D721Med (cell line): ENCODE data around the gene OR14C36.

Source experiments
- DNase-seq: peaks from one replicate; pipeline ENCODE4 v3.0.0; 2011; ENCODE audit warnings: low spot score; ENCODE audit not compliant: insufficient read length
- FAIRE-seq: peaks from 2 replicates; lab custom pipeline; 2011; peaks lifted over from hg19 to GRCh38; lab: Jason Lieb, UNC
- TF ChIP-seq, protein P1 (sequence below): IDR thresholded peaks from 2 replicates; pipeline ENCODE4 v1.5.1; 2012; ENCODE audit warnings: mild to moderate bottlenecking, control low read depth; ENCODE audit not compliant: insufficient read depth; ENCODE audit errors: missing control alignments

OR14C36 gene

DNA sequence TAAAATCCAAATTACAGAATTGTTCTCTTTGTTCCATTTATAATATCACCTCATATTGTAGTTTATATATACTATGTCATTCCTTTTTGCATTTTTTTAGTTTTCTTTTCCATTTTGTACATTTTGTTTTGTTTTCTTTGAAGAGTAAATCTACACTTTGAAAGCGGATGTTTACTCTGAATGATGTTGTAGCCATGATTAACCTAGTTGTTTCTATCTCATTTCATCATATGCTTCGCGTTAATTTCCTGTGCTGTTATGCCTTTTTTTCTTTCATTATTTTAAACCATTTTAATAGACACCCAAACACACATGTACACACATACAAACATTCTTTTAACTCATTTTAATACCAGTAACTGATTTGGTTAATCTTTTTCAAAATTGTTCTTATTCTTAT lies 32.3 kb downstream of the OR14C36 start:
- DNase-seq: no peak
- no peak for FAIRE-seq
- TF ChIP-seq, protein P1, sequence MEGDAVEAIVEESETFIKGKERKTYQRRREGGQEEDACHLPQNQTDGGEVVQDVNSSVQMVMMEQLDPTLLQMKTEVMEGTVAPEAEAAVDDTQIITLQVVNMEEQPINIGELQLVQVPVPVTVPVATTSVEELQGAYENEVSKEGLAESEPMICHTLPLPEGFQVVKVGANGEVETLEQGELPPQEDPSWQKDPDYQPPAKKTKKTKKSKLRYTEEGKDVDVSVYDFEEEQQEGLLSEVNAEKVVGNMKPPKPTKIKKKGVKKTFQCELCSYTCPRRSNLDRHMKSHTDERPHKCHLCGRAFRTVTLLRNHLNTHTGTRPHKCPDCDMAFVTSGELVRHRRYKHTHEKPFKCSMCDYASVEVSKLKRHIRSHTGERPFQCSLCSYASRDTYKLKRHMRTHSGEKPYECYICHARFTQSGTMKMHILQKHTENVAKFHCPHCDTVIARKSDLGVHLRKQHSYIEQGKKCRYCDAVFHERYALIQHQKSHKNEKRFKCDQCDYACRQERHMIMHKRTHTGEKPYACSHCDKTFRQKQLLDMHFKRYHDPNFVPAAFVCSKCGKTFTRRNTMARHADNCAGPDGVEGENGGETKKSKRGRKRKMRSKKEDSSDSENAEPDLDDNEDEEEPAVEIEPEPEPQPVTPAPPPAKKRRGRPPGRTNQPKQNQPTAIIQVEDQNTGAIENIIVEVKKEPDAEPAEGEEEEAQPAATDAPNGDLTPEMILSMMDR: no peak

DNA sequence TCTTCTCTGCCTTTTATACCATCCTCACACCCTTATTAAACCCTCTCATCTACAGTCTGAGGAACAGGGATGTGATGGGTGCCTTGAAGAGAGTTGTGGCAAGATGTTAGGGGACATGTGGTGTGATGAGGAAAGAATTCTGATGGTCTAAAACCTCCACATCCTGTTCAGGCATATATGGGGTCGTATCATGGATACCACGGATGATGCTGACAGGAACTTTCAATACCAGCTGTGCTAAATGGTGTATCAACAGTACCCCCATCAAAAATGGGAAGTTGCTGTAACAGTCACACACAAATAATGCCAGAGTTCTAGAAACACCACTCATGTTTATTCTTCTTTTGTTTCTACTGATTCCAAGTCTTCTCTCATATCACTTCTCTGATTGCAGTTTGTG lies 39.9 kb downstream of the OR14C36 start:
- no peak for FAIRE-seq
- DNase-seq: no peak
- TF ChIP-seq, protein P1: no peak

DNA sequence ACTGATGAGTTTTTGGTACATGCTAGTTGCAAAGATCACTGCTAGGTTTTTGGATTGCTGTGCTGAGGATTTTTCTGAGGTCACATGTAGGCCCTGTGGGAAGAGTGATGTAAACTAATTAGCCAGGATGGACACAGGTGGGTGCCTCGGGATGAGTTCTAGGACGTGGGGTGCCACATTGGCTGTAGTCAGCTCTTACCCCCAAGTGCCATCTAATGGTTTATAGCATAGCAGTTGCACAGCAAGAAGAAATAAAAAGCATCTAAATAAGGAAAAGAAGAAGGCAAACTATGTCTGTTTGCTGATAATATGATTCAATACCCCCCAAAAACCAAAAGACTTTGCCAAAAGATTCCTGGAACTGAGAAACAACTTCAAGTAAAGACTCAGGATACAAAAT lies 44.5 kb downstream of the OR14C36 start:
- FAIRE-seq (no peak), DNase-seq (no peak)
- TF ChIP-seq, protein P1: no peak
